GM21786 (cell line): ENCODE measurements around the gene PGA5.
"Not testable (repeated sequence)": the region's sequence is repeated elsewhere in the genome, so short reads cannot be mapped to it uniquely, and the experiment has no call there.

ENCODE experiments used
- ATAC-seq: cut with Tn5 transposase; IDR thresholded peaks from one replicate; pipeline ENCODE4 v1.9.1; 2021; ENCODE audit not compliant: unreplicated experiment

The PGA5 gene

GRCh38 chr11:61226457-61227137 lies 14.4 kb upstream of the PGA5 start:
- not testable (repeated sequence) for ATAC-seq

GRCh38 chr11:61229458-61229857 lies 11.5 kb upstream of the PGA5 start:
- not testable (repeated sequence) for ATAC-seq

GRCh38 chr11:61231033-61231432 lies 9.9 kb upstream of the PGA5 start:
- ATAC-seq, result not testable (repeated sequence)

GRCh38 chr11:61231585-61231984 lies 9.4 kb upstream of the PGA5 start:
- ATAC-seq, result not testable (repeated sequence)

GRCh38 chr11:61232548-61233145 lies 8.3 kb upstream of the PGA5 start:
- ATAC-seq, result not testable (repeated sequence)

- not testable (repeated sequence) for ATAC-seq
Observed at GRCh38 chr11:61237130-61237529, 3.8 kb upstream of the PGA5 start.

GRCh38 chr11:61240288-61240687 lies 687 bp upstream of the PGA5 start:
- ATAC-seq, result not testable (repeated sequence)

- not testable (repeated sequence) for ATAC-seq
Observed at GRCh38 chr11:61241526-61241925, 551 bp downstream of the PGA5 start.

- not testable (repeated sequence) for ATAC-seq
Observed at GRCh38 chr11:61245284-61245964, 4.4 kb downstream of the PGA5 start.

GRCh38 chr11:61248071-61248470 lies 7.1 kb downstream of the PGA5 start:
- not testable (repeated sequence) for ATAC-seq

GRCh38 chr11:61249201-61249600 lies 8.2 kb downstream of the PGA5 start:
- ATAC-seq, result not testable (repeated sequence)

GRCh38 chr11:61250796-61251765 lies 10.1 kb downstream of the PGA5 start:
- not testable (repeated sequence) for ATAC-seq

- ATAC-seq, result not testable (repeated sequence)
Observed at GRCh38 chr11:61252332-61252731, 11.4 kb downstream of the PGA5 start.

- ATAC-seq, result peak; percentile 70
Observed at GRCh38 chr11:61254403-61255025, 13.5 kb downstream of the PGA5 start.

- no peak for ATAC-seq
Observed at GRCh38 chr11:61256710-61257482, 15.9 kb downstream of the PGA5 start.

- no peak for ATAC-seq
Observed at GRCh38 chr11:61258546-61258945, 17.6 kb downstream of the PGA5 start.

- no peak for ATAC-seq
Observed at GRCh38 chr11:61259363-61259762, 18.4 kb downstream of the PGA5 start.

GRCh38 chr11:61264371-61264770 lies 23.4 kb downstream of the PGA5 start:
- no peak for ATAC-seq

GRCh38 chr11:61264795-61265194 lies 23.8 kb downstream of the PGA5 start:
- ATAC-seq, result no peak

GRCh38 chr11:61265357-61265756 lies 24.4 kb downstream of the PGA5 start:
- ATAC-seq, result no peak
